Osteoblast (primary cell): Measurements from ENCODE around the gene DPP6. TPM values are rescaled to one million over a fixed set of nuclear protein-coding genes. Genes with fewer than 3 reads are reported as not detected.

Source experiments
- DNase-seq: peaks from one replicate; pipeline ENCODE4 v3.0.0; 2011; ENCODE audit warnings: low spot score, mixed read lengths; ENCODE audit not compliant: insufficient read length; ENCODE audit errors: missing footprints
- H2AFZ ChIP-seq: 2 replicates; pipeline ENCODE4 v1.6.0; 2011; ENCODE audit warnings: mild to moderate bottlenecking, low read length
- H3K27ac ChIP-seq: 2 replicates; pipeline ENCODE4 v1.5.1; 2011; ENCODE audit warnings: mild to moderate bottlenecking, low read depth, low read length, moderate library complexity
- H3K27me3 ChIP-seq: 2 replicates; pipeline ENCODE4 v1.6.0; 2012; ENCODE audit warnings: mild to moderate bottlenecking, control low read depth, inconsistent platforms, low read length, moderate library complexity; ENCODE audit not compliant: insufficient read depth
- H3K36me3 ChIP-seq: 2 replicates; pipeline ENCODE4 v1.5.1; 2011; ENCODE audit warnings: mild to moderate bottlenecking, low read length, control low read depth, moderate library complexity; ENCODE audit not compliant: insufficient read depth
- H3K4me1 ChIP-seq: 2 replicates; pipeline ENCODE4 v1.5.1; 2011; ENCODE audit warnings: mild to moderate bottlenecking, low read length, control low read depth, moderate library complexity; ENCODE audit not compliant: insufficient read depth
- H3K4me2 ChIP-seq: 2 replicates; pipeline ENCODE4 v1.6.0; 2011; ENCODE audit warnings: mild to moderate bottlenecking, low read length; ENCODE audit not compliant: insufficient read depth
- H3K4me3 ChIP-seq: fragments of 200-600 bp; sonication (generic); 3 replicates; pipeline ENCODE4 v1.5.1; 2012; ENCODE audit warnings: mild to moderate bottlenecking, low read length, inconsistent platforms; ENCODE audit not compliant: insufficient read depth
- H3K79me2 ChIP-seq: 2 replicates; pipeline ENCODE4 v1.6.0; 2012; ENCODE audit warnings: mild to moderate bottlenecking, low read length, control low read depth, inconsistent platforms; ENCODE audit not compliant: insufficient read depth
- H3K9me3 ChIP-seq: 2 replicates; pipeline ENCODE4 v1.5.1; 2011; ENCODE audit warnings: low read depth, low read length, control low read depth
- H4K20me1 ChIP-seq: 2 replicates; pipeline ENCODE4 v1.6.0; 2012; ENCODE audit warnings: mild to moderate bottlenecking, low read length, control low read depth; ENCODE audit not compliant: insufficient read depth
- CTCF ChIP-seq: IDR thresholded peaks from 2 replicates; pipeline ENCODE4 v1.5.1; 2011; ENCODE audit warnings: mild to moderate bottlenecking, low read depth, low read length, moderate library complexity; ENCODE audit errors: extremely low read depth
- total RNA-seq: library from RNA; depleted of rRNA; stranded (reverse); fragments of >200 nt; gene quantifications from 2 replicates; pipeline ENCODE4 v1.2.3, GENCODE V29; 2012

DPP6 gene
- total RNA-seq, 1 donor, result not detected

- H3K79me2 ChIP-seq, result no peaks in the 10 kb centered on the region
- H3K9me3 ChIP-seq, result peaks cover 2% of the 10 kb centered on the region
- H3K36me3 ChIP-seq, result no peaks in the 10 kb centered on the region
- H3K27ac ChIP-seq, result no peak overlapping the region
- no peak overlapping the region for H3K4me3 ChIP-seq
- H2AFZ ChIP-seq, result no peak overlapping the region
- DNase-seq, result no peak
- no peaks in the 10 kb centered on the region for H4K20me1 ChIP-seq
- no peaks in the 10 kb centered on the region for H3K27me3 ChIP-seq
- no peak for TF ChIP-seq CTCF
- no peak overlapping the region for H3K4me2 ChIP-seq
- H3K4me1 ChIP-seq, result no peaks in the 10 kb centered on the region
These were observed 597.2 kb downstream of the DPP6 start for GRCh38 chr7:154649434-154649833.

GRCh38 chr7:154650275-154650674 is 598.1 kb downstream of the DPP6 start:
- DNase-seq, result no peak
- H3K4me1 ChIP-seq, result no peaks in the 10 kb centered on the region
- H3K27me3 ChIP-seq, result no peaks in the 10 kb centered on the region
- no peaks in the 10 kb centered on the region for H4K20me1 ChIP-seq
- no peak for TF ChIP-seq CTCF
- H3K4me3 ChIP-seq, result no peak overlapping the region
- H3K79me2 ChIP-seq, result no peaks in the 10 kb centered on the region
- peaks cover 2% of the 10 kb centered on the region for H3K9me3 ChIP-seq
- H3K36me3 ChIP-seq, result no peaks in the 10 kb centered on the region
- H2AFZ ChIP-seq, result no peak overlapping the region
- no peak overlapping the region for H3K4me2 ChIP-seq
- no peak overlapping the region for H3K27ac ChIP-seq

- Histone ChIP-seq H3K36me3 (no peaks in the 10 kb centered on the region), H3K27me3 (no peaks in the 10 kb centered on the region), H2AFZ (no peak overlapping the region), H3K4me2 (no peak overlapping the region), H3K79me2 (no peaks in the 10 kb centered on the region), H3K4me3 (no peak overlapping the region), H4K20me1 (no peaks in the 10 kb centered on the region), H3K27ac (no peak overlapping the region), H3K4me1 (no peaks in the 10 kb centered on the region), H3K9me3 (peaks cover 2% of the 10 kb centered on the region)
- DNase-seq, result no peak
- no peak for TF ChIP-seq CTCF
These were observed 599.3 kb downstream of the DPP6 start for GRCh38 chr7:154651501-154651900.

DNA sequence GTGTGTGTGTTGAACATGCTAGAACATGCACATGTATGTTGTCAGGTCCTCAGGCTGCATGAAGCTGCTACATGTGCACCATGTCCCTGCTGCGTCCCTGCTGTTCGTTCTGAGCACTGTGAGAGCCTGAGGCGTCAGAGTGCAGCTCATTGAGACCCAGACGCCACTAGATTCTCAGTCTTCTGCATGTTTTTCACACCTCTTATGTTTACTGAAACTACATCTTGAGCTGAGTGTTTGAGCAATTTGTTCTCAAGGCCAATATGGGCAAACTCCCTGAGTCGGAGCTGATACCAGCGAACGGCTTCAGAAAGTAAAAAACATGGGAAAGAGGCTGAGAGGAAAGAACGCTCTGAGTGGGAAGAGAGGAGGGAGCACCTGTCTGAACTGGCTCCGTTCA is 600.4 kb downstream of the DPP6 start:
- no peaks in the 10 kb centered on the region for H4K20me1 ChIP-seq
- no peaks in the 10 kb centered on the region for H3K79me2 ChIP-seq
- no peak overlapping the region for H3K4me3 ChIP-seq
- H3K9me3 ChIP-seq, result peaks cover 2% of the 10 kb centered on the region
- no peaks in the 10 kb centered on the region for H3K27me3 ChIP-seq
- no peak overlapping the region for H2AFZ ChIP-seq
- no peaks in the 10 kb centered on the region for H3K4me1 ChIP-seq
- no peaks in the 10 kb centered on the region for H3K36me3 ChIP-seq
- TF ChIP-seq CTCF, result no peak
- H3K27ac ChIP-seq, result no peak overlapping the region
- no peak overlapping the region for H3K4me2 ChIP-seq
- DNase-seq, result no peak
